Bronchial epithelial cell (primary cell): Measurements from ENCODE around the gene SH2B3. TPM values are rescaled to one million over a fixed set of nuclear protein-coding genes. Genes with fewer than 3 reads are reported as not detected.

Source experiments
- DNase-seq: peaks from one replicate; pipeline ENCODE4 v3.0.0-alpha.2; 2010; ENCODE audit warnings: low read depth
- FAIRE-seq: peaks from 2 replicates; lab custom pipeline; 2011; peaks lifted over from hg19 to GRCh38; lab: Jason Lieb, UNC
- H3K27me3 ChIP-seq: 2 replicates; pipeline ENCODE4 v1.5.1; 2011; ENCODE audit warnings: low read length; ENCODE audit not compliant: control insufficient read depth, insufficient read depth
- H3K36me3 ChIP-seq: 2 replicates; pipeline ENCODE4 v1.5.1; 2011; ENCODE audit warnings: low read length; ENCODE audit not compliant: control insufficient read depth, insufficient read depth
- H3K4me3 ChIP-seq: 2 replicates; pipeline ENCODE4 v1.5.1; 2011; ENCODE audit warnings: mild to moderate bottlenecking, low read depth, low read length, control low read depth
- CTCF ChIP-seq: IDR thresholded peaks from 2 replicates; pipeline ENCODE4 v1.5.1; 2011; ENCODE audit warnings: mild to moderate bottlenecking, moderate library complexity, low read length, control low read depth, inconsistent platforms; ENCODE audit not compliant: insufficient read depth, severe bottlenecking
- total RNA-seq: library from RNA; depleted of rRNA; stranded (reverse); fragments of >200 nt; gene quantifications from 2 replicates; pipeline ENCODE4 v1.2.1, GENCODE V29; 2014

The SH2B3 gene
- total RNA-seq, 1 donor from 2014 or later = 2.4 TPM

- Histone ChIP-seq H3K4me3 (no peak overlapping the region), H3K36me3 (no peaks in the 10 kb centered on the region), H3K27me3 (no peaks in the 10 kb centered on the region)
- no peak for TF ChIP-seq CTCF
- DNase-seq (no peak), FAIRE-seq (no peak)
Observed at GRCh38 chr12:111427417-111428074, 21.8 kb downstream of the SH2B3 start.

GRCh38 chr12:111428081-111428727 is 22.5 kb downstream of the SH2B3 start:
- no peak overlapping the region for H3K4me3 ChIP-seq
- DNase-seq (no peak), FAIRE-seq (no peak)
- H3K27me3 ChIP-seq = no peaks in the 10 kb centered on the region
- no peak for TF ChIP-seq CTCF
- H3K36me3 ChIP-seq = no peaks in the 10 kb centered on the region

GRCh38 chr12:111428728-111429175 is 23.0 kb downstream of the SH2B3 start:
- Histone ChIP-seq H3K36me3 (no peaks in the 10 kb centered on the region), H3K4me3 (no peak overlapping the region), H3K27me3 (no peaks in the 10 kb centered on the region)
- no peak for TF ChIP-seq CTCF
- DNase-seq (no peak), FAIRE-seq (no peak)

- no peak overlapping the region for H3K4me3 ChIP-seq
- DNase-seq = no peak
- no peaks in the 10 kb centered on the region for H3K27me3 ChIP-seq
- no peak for FAIRE-seq
- no peak for TF ChIP-seq CTCF
- no peaks in the 10 kb centered on the region for H3K36me3 ChIP-seq
Observed at GRCh38 chr12:111429828-111430432, 24.2 kb downstream of the SH2B3 start.

- no peak overlapping the region for H3K4me3 ChIP-seq
- DNase-seq = no peak
- no peaks in the 10 kb centered on the region for H3K36me3 ChIP-seq
- FAIRE-seq = no peak
- no peak for TF ChIP-seq CTCF
- no peaks in the 10 kb centered on the region for H3K27me3 ChIP-seq
Observed at GRCh38 chr12:111430433-111431353, 25.0 kb downstream of the SH2B3 start.
